HEK293T (cell line): Measurements from ENCODE around the gene ZC3H15.

Source experiments
- CTCF ChIA-PET: fragments of 350-600 bp; formaldehyde crosslinking; extraction: SDS; loops from one replicate; lab custom pipeline; 2021; ENCODE audit warnings: antibody characterized with exemption, inconsistent platforms; lab: Yijun Ruan, JAX
- POLR2A ChIA-PET: fragments of 350-600 bp; formaldehyde crosslinking; extraction: SDS; loops from one replicate; lab custom pipeline; 2020; ENCODE audit warnings: antibody characterized with exemption, inconsistent platforms; lab: Yijun Ruan, JAX
- DNase-seq: peaks from one replicate; pipeline ENCODE4 v3.0.0; 2012; ENCODE audit warnings: mixed read lengths; ENCODE audit errors: extremely low spot score
- ARNT ChIP-seq: fragments of 450-650 bp; IDR thresholded peaks from 2 replicates; pipeline ENCODE4 v1.6.1; 2017; ENCODE audit warnings: mild to moderate bottlenecking
- BHLHE40 ChIP-seq: fragments of 450-650 bp; IDR thresholded peaks from 2 replicates; pipeline ENCODE4 v1.6.1; 2016; ENCODE audit warnings: mild to moderate bottlenecking, moderate library complexity, borderline replicate concordance
- CTBP1 ChIP-seq: fragments of 450-650 bp; IDR thresholded peaks from 2 replicates; pipeline ENCODE4 v1.6.1; 2016; ENCODE audit warnings: borderline replicate concordance
- ELF4 ChIP-seq: fragments of 450-650 bp; IDR thresholded peaks from 2 replicates; pipeline ENCODE4 v1.6.1; 2017; ENCODE audit warnings: antibody characterized with exemption
- FOXA1 ChIP-seq: fragments of 450-650 bp; IDR thresholded peaks from 2 replicates; pipeline ENCODE4 v1.6.1; 2016; ENCODE audit warnings: mild to moderate bottlenecking
- FOXK2 ChIP-seq: fragments of 450-650 bp; IDR thresholded peaks from 2 replicates; pipeline ENCODE4 v1.6.1; 2016; ENCODE audit warnings: mild to moderate bottlenecking
- FOXM1 ChIP-seq: fragments of 450-650 bp; IDR thresholded peaks from 2 replicates; pipeline ENCODE4 v1.6.1; 2017; ENCODE audit warnings: mild to moderate bottlenecking, borderline replicate concordance
- HDGF ChIP-seq: fragments of 450-650 bp; IDR thresholded peaks from 2 replicates; pipeline ENCODE4 v1.6.1; 2017; ENCODE audit warnings: antibody characterized with exemption, borderline replicate concordance
- L3MBTL2 ChIP-seq: fragments of 450-650 bp; conservative IDR thresholded peaks from 2 replicates; pipeline ENCODE4 v1.6.1; 2016; ENCODE audit warnings: mild to moderate bottlenecking
- LEF1 ChIP-seq: fragments of 450-650 bp; IDR thresholded peaks from 2 replicates; pipeline ENCODE4 v1.6.1; 2017; ENCODE audit warnings: mild to moderate bottlenecking, borderline replicate concordance
- NFRKB ChIP-seq: fragments of 450-650 bp; IDR thresholded peaks from 2 replicates; pipeline ENCODE4 v1.6.1; 2016; ENCODE audit warnings: mild to moderate bottlenecking, moderate library complexity
- PKNOX1 ChIP-seq: fragments of 450-650 bp; IDR thresholded peaks from 2 replicates; pipeline ENCODE4 v1.6.1; 2016
- SP1 ChIP-seq: fragments of 450-650 bp; IDR thresholded peaks from 2 replicates; pipeline ENCODE4 v1.6.1; 2017
- SUZ12 ChIP-seq: fragments of 450-650 bp; IDR thresholded peaks from 2 replicates; pipeline ENCODE4 v1.6.1; 2016; ENCODE audit warnings: mild to moderate bottlenecking
- TARDBP ChIP-seq: fragments of 450-650 bp; IDR thresholded peaks from 2 replicates; pipeline ENCODE4 v1.6.1; 2016
- ZNF384 ChIP-seq: fragments of 450-650 bp; IDR thresholded peaks from 2 replicates; pipeline ENCODE4 v1.6.1; 2016

Gene ZC3H15

GRCh38 chr2:186522450-186522849, 36.4 kb downstream of the ZC3H15 start:
- TF ChIP-seq NFRKB (no peak), ZNF384 (no peak), FOXA1 (no peak), PKNOX1 (no peak), TARDBP (no peak), CTBP1 (no peak), LEF1 (no peak), ELF4 (no peak), HDGF (no peak), ARNT (no peak), FOXM1 (no peak), FOXK2 (no peak), BHLHE40 (no peak)
- ChIA-PET POLR2A (no interaction called here), CTCF (no interaction called here)
- DNase-seq = no peak

GRCh38 chr2:186523791-186524190, 37.7 kb downstream of the ZC3H15 start:
- CTCF ChIA-PET = interaction anchor here (1.0 kb wide), 1 partner anchor 118 kb away, joined by 3 read pairs; no protein-coding TSS in a partner anchor
- DNase-seq = no peak
- TF ChIP-seq SP1 = no peak
- TF ChIP-seq NFRKB = no peak
- no peak for TF ChIP-seq FOXA1
- TF ChIP-seq BHLHE40 = no peak
- no peak for TF ChIP-seq HDGF
- TF ChIP-seq ZNF384 = no peak
- no peak for TF ChIP-seq FOXK2
- TF ChIP-seq ELF4 = no peak
- no peak for TF ChIP-seq FOXM1
- TF ChIP-seq L3MBTL2 = no peak
- TF ChIP-seq LEF1 = no peak
- no peak for TF ChIP-seq CTBP1
- no peak for TF ChIP-seq ARNT
- TF ChIP-seq PKNOX1 = no peak
- POLR2A ChIA-PET = interaction anchor here (2.0 kb wide), 1 partner anchor 66 kb away, joined by 7 read pairs; the partner anchor contains the start of gene ITGAV

GRCh38 chr2:186526281-186526680, 40.2 kb downstream of the ZC3H15 start:
- no peak for DNase-seq
- POLR2A ChIA-PET = no interaction called here
- CTCF ChIA-PET = no interaction called here
- TF ChIP-seq CTBP1 (no peak), FOXA1 (no peak), ZNF384 (no peak), FOXM1 (no peak), L3MBTL2 (no peak), ELF4 (no peak)

- CTCF ChIA-PET = no interaction called here
- DNase-seq = no peak
- TF ChIP-seq NFRKB (no peak), ARNT (no peak)
- POLR2A ChIA-PET = interaction anchor here (1.4 kb wide), 1 partner anchor 59 kb away, joined by 7 read pairs; the partner anchor contains the start of gene ITGAV
These were observed 44.3 kb downstream of the ZC3H15 start for GRCh38 chr2:186530314-186530713.

GRCh38 chr2:186531257-186531775, 45.3 kb downstream of the ZC3H15 start:
- ChIA-PET CTCF (interaction anchor here (0.6 kb wide), 1 partner anchor 15 kb away, joined by 3 read pairs; no protein-coding TSS in a partner anchor), POLR2A (interaction anchor here (1.4 kb wide), 1 partner anchor 58 kb away, joined by 7 read pairs; the partner anchor contains the start of gene ITGAV)

GRCh38 chr2:186532891-186533290, 46.8 kb downstream of the ZC3H15 start:
- POLR2A ChIA-PET = no interaction called here
- DNase-seq = no peak
- CTCF ChIA-PET = no interaction called here
- TF ChIP-seq SUZ12 (no peak), ZNF384 (no peak), FOXK2 (no peak), CTBP1 (no peak), TARDBP (no peak), PKNOX1 (no peak), SP1 (no peak), NFRKB (no peak), FOXM1 (no peak), L3MBTL2 (no peak), ELF4 (no peak), BHLHE40 (no peak), LEF1 (no peak), HDGF (no peak), FOXA1 (no peak)

More at GRCh38 chr2:186531257-186531775, 45.3 kb downstream of the ZC3H15 start:
- DNase-seq = no peak
- no peak for TF ChIP-seq L3MBTL2
- TF ChIP-seq LEF1 = no peak
- no peak for TF ChIP-seq FOXM1
- TF ChIP-seq FOXK2 = no peak
- no peak for TF ChIP-seq ZNF384
- no peak for TF ChIP-seq BHLHE40
- no peak for TF ChIP-seq ARNT
- no peak for TF ChIP-seq NFRKB
- no peak for TF ChIP-seq HDGF
- no peak for TF ChIP-seq SUZ12
- TF ChIP-seq PKNOX1 = no peak
- TF ChIP-seq SP1 = no peak
